ENCODE data around the gene CFAP57.

CFAP57 gene

GRCh38 chr1:43221797-43222196 is 49.7 kb downstream of the CFAP57 start:
- Mint-ChIP-seq H3K36me3 (ENCODE audit: insufficient read depth) (no peaks in the 10 kb centered on the region), H3K27ac (no peak overlapping the region), H3K9me3 (no peaks in the 10 kb centered on the region), H3K4me3 (no peak overlapping the region), H3K27me3 (peaks cover 13 to 45% of the 10 kb centered on the region in 2 donors), H3K4me1 (ENCODE audit: low read depth in 2 of 2) (no peaks in the 10 kb centered on the region)
- DNase-seq (no peak), ATAC-seq (replicated peaks) (no peak)

DNA sequence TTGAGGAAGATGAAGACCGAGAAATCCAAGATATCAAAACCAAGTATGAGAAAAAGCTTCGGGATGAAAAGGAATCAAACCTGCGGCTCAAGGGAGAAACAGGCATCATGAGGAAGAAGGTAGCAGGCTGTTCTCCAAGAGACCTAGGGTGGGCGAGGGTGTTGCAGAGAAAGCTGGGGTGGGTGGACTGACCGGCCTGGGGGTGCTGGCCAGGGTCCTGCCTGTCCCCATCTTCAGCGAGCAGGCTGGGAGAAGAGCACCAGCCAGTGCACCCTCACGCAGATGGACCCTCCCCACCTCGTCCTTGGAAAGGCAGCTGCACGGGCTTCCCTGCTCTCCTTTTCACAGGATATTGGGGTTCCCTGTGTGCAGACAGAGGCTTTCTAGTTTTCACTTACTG is 50.7 kb downstream of the CFAP57 start:
- DNase-seq (no peak), ATAC-seq (replicated peaks) (no peak)
- H3K27ac Mint-ChIP-seq, result no peak overlapping the region
- H3K9me3 Mint-ChIP-seq, result no peaks in the 10 kb centered on the region
- H3K4me1 Mint-ChIP-seq (ENCODE audit: low read depth in 2 of 2), result no peaks in the 10 kb centered on the region
- no peak overlapping the region for H3K4me3 Mint-ChIP-seq
- no peaks in the 10 kb centered on the region for H3K36me3 Mint-ChIP-seq (ENCODE audit: insufficient read depth)
- H3K27me3 Mint-ChIP-seq, result peaks cover 3 to 44% of the 10 kb centered on the region in 2 donors

DNA sequence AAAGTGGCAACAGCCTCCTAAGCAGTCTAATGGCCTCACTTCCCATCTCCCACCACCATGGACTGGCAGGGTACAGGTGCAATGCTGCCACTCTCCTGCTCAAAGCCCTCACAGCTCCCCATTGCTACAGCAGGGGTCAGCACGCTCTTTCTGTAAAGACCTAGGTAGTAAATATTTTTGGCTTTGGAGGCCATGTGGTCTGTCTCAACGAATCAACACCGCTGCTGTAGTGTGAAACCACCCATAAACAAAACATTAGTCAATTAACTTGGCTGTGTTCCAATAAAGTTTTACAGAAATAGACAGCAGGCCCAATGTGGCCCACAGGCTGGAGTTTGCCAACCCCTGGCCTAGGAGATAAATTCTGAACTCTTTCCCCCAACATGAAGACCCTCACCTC is 53.0 kb downstream of the CFAP57 start:
- no peak overlapping the region for H3K27ac Mint-ChIP-seq
- no peak for ATAC-seq (replicated peaks)

DNA sequence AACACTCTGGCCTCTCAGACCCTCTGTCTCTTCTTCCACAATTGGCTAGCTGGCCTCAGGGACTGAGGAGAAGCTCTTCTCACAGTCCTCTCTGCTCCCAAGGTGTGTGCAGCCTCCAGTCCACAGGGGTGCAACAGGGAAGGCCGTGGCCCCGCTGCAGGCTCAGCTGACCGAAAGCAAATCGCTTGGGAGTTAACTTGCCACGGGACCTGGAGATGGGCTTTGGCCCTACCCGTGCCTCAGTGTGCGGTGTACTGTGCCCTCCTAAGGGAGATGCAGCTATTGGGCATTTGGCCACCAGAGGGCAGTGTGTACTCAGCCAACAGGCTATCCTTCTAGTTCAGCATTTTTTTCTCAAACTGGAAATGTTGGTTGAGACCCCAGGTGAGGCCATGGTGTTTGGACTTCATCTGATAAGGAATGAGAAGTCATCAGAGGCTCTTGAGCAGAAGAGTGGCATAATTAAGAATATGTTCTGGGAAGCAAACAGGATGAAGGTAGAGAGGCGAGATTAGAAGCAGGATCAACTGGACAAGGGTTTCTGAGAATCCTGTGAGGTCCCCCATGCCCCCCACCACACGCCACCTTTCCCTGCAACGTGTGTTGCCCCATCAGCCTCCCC is 55.1 kb downstream of the CFAP57 start:
- Mint-ChIP-seq H3K27ac (no peak overlapping the region), H3K4me1 (ENCODE audit: low read depth in 2 of 2) (no peaks in the 10 kb centered on the region), H3K27me3 (peaks cover 5 to 32% of the 10 kb centered on the region in 2 donors), H3K9me3 (no peaks in the 10 kb centered on the region), H3K36me3 (ENCODE audit: insufficient read depth) (no peaks in the 10 kb centered on the region), H3K4me3 (no peak overlapping the region)
- peak; percentile 76 to 83 (median 77) for DNase-seq
- peak; percentile 84 for ATAC-seq (replicated peaks)

More for the DNA sequence above, 53.0 kb downstream of the CFAP57 start:
- no peaks in the 10 kb centered on the region for H3K9me3 Mint-ChIP-seq
- H3K36me3 Mint-ChIP-seq (ENCODE audit: insufficient read depth), result no peaks in the 10 kb centered on the region
- H3K27me3 Mint-ChIP-seq, result peaks cover 5 to 47% of the 10 kb centered on the region in 2 donors
- no peaks in the 10 kb centered on the region for H3K4me1 Mint-ChIP-seq (ENCODE audit: low read depth in 2 of 2)
- no peak overlapping the region for H3K4me3 Mint-ChIP-seq
- no peak for DNase-seq

- Mint-ChIP-seq H3K4me1 (ENCODE audit: low read depth in 2 of 2) (no peaks in the 10 kb centered on the region), H3K4me3 (no peak overlapping the region), H3K27ac (no peak overlapping the region), H3K36me3 (ENCODE audit: insufficient read depth) (no peaks in the 10 kb centered on the region), H3K27me3 (peaks cover 12 to 31% of the 10 kb centered on the region in 2 donors), H3K9me3 (no peaks in the 10 kb centered on the region)
- DNase-seq (no peak), ATAC-seq (replicated peaks) (no peak)
Observed at GRCh38 chr1:43229826-43230780, 58.0 kb downstream of the CFAP57 start.

DNA sequence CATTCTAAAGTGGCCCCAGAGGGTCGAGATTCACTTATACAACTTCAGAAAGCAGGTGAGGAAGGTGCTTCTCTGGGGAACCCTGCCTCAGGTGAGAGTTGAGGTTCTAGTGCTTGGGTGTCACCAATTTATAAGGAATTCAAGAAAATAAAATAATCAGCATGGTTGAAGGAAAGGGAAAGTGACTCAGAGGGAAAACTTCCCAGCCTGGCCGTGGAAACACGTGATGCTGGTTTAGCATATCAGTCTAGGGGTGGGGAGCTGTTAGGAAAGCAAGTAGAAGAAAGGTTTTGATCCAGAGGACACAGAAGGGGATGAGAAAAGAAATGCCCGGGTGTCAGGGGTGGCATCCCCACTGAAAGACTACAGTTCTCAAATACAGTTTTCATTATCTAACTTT is 59.9 kb downstream of the CFAP57 start:
- no peak overlapping the region for H3K4me3 Mint-ChIP-seq
- H3K9me3 Mint-ChIP-seq, result no peaks in the 10 kb centered on the region
- no peak for DNase-seq
- no peaks in the 10 kb centered on the region for H3K36me3 Mint-ChIP-seq (ENCODE audit: insufficient read depth)
- H3K27ac Mint-ChIP-seq, result no peak overlapping the region
- H3K27me3 Mint-ChIP-seq, result peaks cover 18 to 32% of the 10 kb centered on the region in 2 donors
- no peak for ATAC-seq (replicated peaks)
- H3K4me1 Mint-ChIP-seq (ENCODE audit: low read depth in 2 of 2), result no peaks in the 10 kb centered on the region

GRCh38 chr1:43232482-43232881 is 60.4 kb downstream of the CFAP57 start:
- no peak for ATAC-seq (replicated peaks)
- Mint-ChIP-seq H3K4me3 (no peak overlapping the region), H3K36me3 (ENCODE audit: insufficient read depth) (no peaks in the 10 kb centered on the region), H3K9me3 (no peaks in the 10 kb centered on the region), H3K4me1 (ENCODE audit: low read depth in 2 of 2) (no peaks in the 10 kb centered on the region), H3K27me3 (peaks cover 21 to 29% of the 10 kb centered on the region in 2 donors), H3K27ac (no peak overlapping the region)
- DNase-seq, result no peak

GRCh38 chr1:43233631-43234030 is 61.5 kb downstream of the CFAP57 start:
- no peak overlapping the region for H3K27ac Mint-ChIP-seq
- DNase-seq (no peak), ATAC-seq (replicated peaks) (no peak)
- no peaks in the 10 kb centered on the region for H3K4me1 Mint-ChIP-seq (ENCODE audit: low read depth in 2 of 2)
- no peak overlapping the region for H3K4me3 Mint-ChIP-seq
- no peaks in the 10 kb centered on the region for H3K9me3 Mint-ChIP-seq
- peaks cover 18% of the 10 kb centered on the region in 2 donors for H3K27me3 Mint-ChIP-seq
- H3K36me3 Mint-ChIP-seq (ENCODE audit: insufficient read depth), result no peaks in the 10 kb centered on the region

DNA sequence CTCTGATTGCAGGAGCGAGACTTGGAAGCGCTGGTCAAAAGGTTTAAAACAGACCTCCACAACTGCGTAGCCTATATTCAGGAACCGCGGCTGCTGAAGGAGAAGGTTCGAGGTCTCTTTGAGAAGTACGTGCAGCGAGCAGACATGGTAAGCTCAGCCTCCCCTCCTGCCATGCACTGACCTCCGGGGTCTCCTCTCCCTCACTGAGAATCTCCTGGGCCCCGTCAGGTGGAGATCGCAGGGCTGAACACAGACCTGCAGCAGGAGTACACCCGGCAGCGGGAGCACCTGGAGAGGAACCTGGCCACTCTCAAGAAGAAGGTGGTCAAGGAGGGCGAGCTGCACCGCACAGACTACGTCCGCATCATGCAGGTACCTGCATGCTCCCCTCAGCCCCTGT is 62.1 kb downstream of the CFAP57 start:
- DNase-seq, result no peak
- Mint-ChIP-seq H3K27me3 (peaks cover 17 to 18% of the 10 kb centered on the region in 2 donors), H3K27ac (no peak overlapping the region)

DNA sequence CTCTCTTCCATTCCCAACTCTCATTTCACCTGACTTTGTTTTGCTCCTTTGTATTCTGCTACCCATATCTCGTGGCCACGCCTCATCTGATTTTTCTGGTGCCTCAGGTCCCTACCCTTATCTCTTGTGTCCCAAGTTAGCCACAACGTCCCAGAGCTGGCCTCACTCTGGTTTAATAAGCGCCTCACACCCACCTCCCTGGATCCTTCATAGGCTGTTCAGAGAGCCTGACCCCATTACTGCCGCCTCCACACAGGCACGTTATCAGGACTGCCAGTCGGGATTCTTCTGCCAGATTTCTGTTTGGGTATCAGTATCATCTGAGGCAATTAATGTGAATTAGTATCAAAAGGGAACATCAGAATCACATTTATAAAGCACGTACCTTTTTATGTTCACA is 62.9 kb downstream of the CFAP57 start:
- H3K4me1 Mint-ChIP-seq (ENCODE audit: low read depth in 2 of 2), result no peaks in the 10 kb centered on the region

More for the DNA sequence above, 62.1 kb downstream of the CFAP57 start:
- H3K4me1 Mint-ChIP-seq (ENCODE audit: low read depth in 2 of 2), result no peaks in the 10 kb centered on the region
- H3K4me3 Mint-ChIP-seq, result no peak overlapping the region
- no peak for ATAC-seq (replicated peaks)
- H3K36me3 Mint-ChIP-seq (ENCODE audit: insufficient read depth), result no peaks in the 10 kb centered on the region
- no peaks in the 10 kb centered on the region for H3K9me3 Mint-ChIP-seq

DNA sequence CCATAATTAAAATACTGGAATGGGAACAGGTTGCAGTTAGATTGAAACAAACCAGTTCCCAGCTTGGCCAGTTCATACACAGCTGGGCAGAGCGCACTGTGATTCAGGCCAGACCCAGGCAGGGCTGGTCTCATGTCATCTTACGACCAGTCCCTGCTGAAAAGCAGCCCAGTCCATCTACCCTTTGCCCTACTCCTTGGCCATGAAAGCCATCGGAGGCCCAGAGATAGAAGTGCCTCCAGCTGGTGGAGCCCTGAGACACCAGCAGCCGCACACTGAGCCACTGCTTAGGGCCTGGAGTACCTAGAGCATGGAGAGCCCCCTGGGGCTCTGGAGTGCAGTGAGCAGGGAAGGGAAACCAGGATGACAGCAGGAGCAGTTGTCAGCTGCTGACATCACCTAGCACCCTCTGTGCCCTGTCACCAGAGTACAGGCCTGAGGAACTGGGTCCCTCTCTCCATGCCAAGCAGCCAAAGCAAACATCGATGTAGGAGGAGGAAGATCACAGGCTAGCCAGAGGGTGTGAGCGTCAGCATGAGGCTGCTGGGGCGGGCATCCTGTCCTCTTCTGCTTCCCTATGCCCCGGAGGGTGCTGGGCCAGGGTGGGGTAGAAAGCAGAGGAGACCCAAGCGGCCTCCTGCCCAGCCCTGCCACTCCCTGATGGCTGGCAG is 63.5 kb downstream of the CFAP57 start:
- DNase-seq (no peak), ATAC-seq (replicated peaks) (no peak)
- H3K27me3 Mint-ChIP-seq, result peaks cover 18 to 21% of the 10 kb centered on the region in 2 donors
- H3K9me3 Mint-ChIP-seq, result no peaks in the 10 kb centered on the region
- H3K4me1 Mint-ChIP-seq (ENCODE audit: low read depth in 2 of 2), result no peaks in the 10 kb centered on the region
- no peak overlapping the region for H3K27ac Mint-ChIP-seq
- peaks cover 2% of the 10 kb centered on the region for H3K36me3 Mint-ChIP-seq (ENCODE audit: insufficient read depth)
- H3K4me3 Mint-ChIP-seq, result no peak overlapping the region

More for the DNA sequence above, 62.9 kb downstream of the CFAP57 start:
- DNase-seq (no peak), ATAC-seq (replicated peaks) (no peak)
- Mint-ChIP-seq H3K4me3 (no peak overlapping the region), H3K36me3 (ENCODE audit: insufficient read depth) (no peaks in the 10 kb centered on the region), H3K9me3 (no peaks in the 10 kb centered on the region), H3K27me3 (peaks cover 17 to 18% of the 10 kb centered on the region in 2 donors), H3K27ac (no peak overlapping the region)

- peak overlapping the region in 1 of 2 donors; percentile 33 for H3K27ac Mint-ChIP-seq
Observed at GRCh38 chr1:43237121-43237520, 65.0 kb downstream of the CFAP57 start.

DNA sequence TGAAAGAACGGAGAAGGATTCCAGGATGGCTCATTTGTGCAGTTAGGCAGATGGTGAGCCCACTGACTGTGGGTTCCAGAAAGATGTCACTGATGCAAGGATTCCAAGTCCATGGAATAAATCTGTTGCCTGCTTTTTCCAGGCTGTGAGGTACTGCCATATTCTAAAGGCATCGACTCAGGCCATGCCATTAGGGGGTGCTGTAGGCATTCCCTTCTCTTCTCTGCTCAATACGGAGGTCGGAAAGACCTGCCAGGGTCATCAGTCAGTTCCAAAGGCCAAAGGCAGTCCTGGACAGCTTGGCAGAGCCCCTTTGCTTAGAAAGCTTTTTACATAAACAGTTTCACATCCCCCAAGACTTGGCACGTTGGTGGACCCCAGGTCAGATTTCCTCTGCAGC is 66.0 kb downstream of the CFAP57 start:
- H3K27me3 Mint-ChIP-seq, result peaks cover 33 to 40% of the 10 kb centered on the region in 2 donors
- no peak overlapping the region for H3K4me3 Mint-ChIP-seq
- DNase-seq (no peak), ATAC-seq (replicated peaks) (no peak)
- H3K9me3 Mint-ChIP-seq, result no peaks in the 10 kb centered on the region
- peaks cover 3% of the 10 kb centered on the region for H3K36me3 Mint-ChIP-seq (ENCODE audit: insufficient read depth)
- H3K27ac Mint-ChIP-seq, result no peak overlapping the region
- H3K4me1 Mint-ChIP-seq (ENCODE audit: low read depth in 2 of 2), result no peaks in the 10 kb centered on the region

More at GRCh38 chr1:43237121-43237520, 65.0 kb downstream of the CFAP57 start:
- H3K27me3 Mint-ChIP-seq, result peaks cover 30 to 36% of the 10 kb centered on the region in 2 donors
- DNase-seq (no peak), ATAC-seq (replicated peaks) (no peak)
- no peak overlapping the region for H3K4me3 Mint-ChIP-seq
- peaks cover 3% of the 10 kb centered on the region for H3K36me3 Mint-ChIP-seq (ENCODE audit: insufficient read depth)
- no peaks in the 10 kb centered on the region for H3K4me1 Mint-ChIP-seq (ENCODE audit: low read depth in 2 of 2)
- no peaks in the 10 kb centered on the region for H3K9me3 Mint-ChIP-seq
